Urothelium cell line (cell line): ENCODE data around the gene TANGO2.
A peak's percentile ranks its signal among the peaks of the same experiment; 100 is the strongest.

Source experiments
- DNase-seq: peaks from one replicate; pipeline ENCODE4 v3.0.0; 2011; ENCODE audit warnings: low spot score, mixed read lengths
- FAIRE-seq: peaks from 2 replicates; lab custom pipeline; 2011; peaks lifted over from hg19 to GRCh38; lab: Jason Lieb, UNC

The TANGO2 gene

GRCh38 chr22:20096574-20097420, 75.9 kb downstream of the TANGO2 start:
- FAIRE-seq = no peak
- no peak for DNase-seq

GRCh38 chr22:20099099-20099711, 78.3 kb downstream of the TANGO2 start:
- DNase-seq (no peak), FAIRE-seq (no peak)

GRCh38 chr22:20101638-20102037, 80.7 kb downstream of the TANGO2 start:
- FAIRE-seq (peak; percentile 9), DNase-seq (no peak)

- FAIRE-seq (peak; percentile 96), DNase-seq (no peak)
Measured at GRCh38 chr22:20102203-20102780, 81.4 kb downstream of the TANGO2 start.

- DNase-seq = no peak
- FAIRE-seq = no peak
Measured at GRCh38 chr22:20105456-20106204, 84.7 kb downstream of the TANGO2 start.

- no peak for FAIRE-seq
- DNase-seq = no peak
Measured at GRCh38 chr22:20106205-20106848, 85.4 kb downstream of the TANGO2 start.

GRCh38 chr22:20106849-20107237, 85.9 kb downstream of the TANGO2 start:
- DNase-seq = no peak
- FAIRE-seq = peak; percentile 77

- DNase-seq (no peak), FAIRE-seq (peak; percentile 20)
Measured at GRCh38 chr22:20107471-20107901, 86.6 kb downstream of the TANGO2 start.

GRCh38 chr22:20107951-20108756, 87.2 kb downstream of the TANGO2 start:
- peak; percentile 63 for FAIRE-seq
- DNase-seq = no peak

- no peak for DNase-seq
- peak; percentile 78 for FAIRE-seq
Measured at GRCh38 chr22:20108757-20109230, 87.9 kb downstream of the TANGO2 start.

GRCh38 chr22:20109411-20110358, 88.8 kb downstream of the TANGO2 start:
- FAIRE-seq = no peak

GRCh38 chr22:20110359-20110985, 89.6 kb downstream of the TANGO2 start:
- FAIRE-seq = no peak

More at GRCh38 chr22:20109411-20110358, 88.8 kb downstream of the TANGO2 start:
- DNase-seq = no peak

GRCh38 chr22:20111045-20111688, 90.3 kb downstream of the TANGO2 start:
- FAIRE-seq = peak; percentile 27
- DNase-seq = peak; percentile 74

More at GRCh38 chr22:20110359-20110985, 89.6 kb downstream of the TANGO2 start:
- DNase-seq = no peak

- FAIRE-seq = peak; percentile 40
Measured at GRCh38 chr22:20111689-20112622, 91.0 kb downstream of the TANGO2 start.

GRCh38 chr22:20112623-20113511, 92.0 kb downstream of the TANGO2 start:
- peak; percentile 62 for FAIRE-seq
- DNase-seq = no peak

More at GRCh38 chr22:20111689-20112622, 91.0 kb downstream of the TANGO2 start:
- DNase-seq = no peak
